Activated T-cell treated with anti-CD3 and anti-CD28 coated beads for 48 hours (primary cell): ENCODE data around the gene SLC2A5.

ENCODE experiments used
- DNase-seq: peaks from one replicate; pipeline ENCODE4 v3.0.0-alpha.2; 2020; ENCODE audit warnings: low read depth

Gene SLC2A5

DNA sequence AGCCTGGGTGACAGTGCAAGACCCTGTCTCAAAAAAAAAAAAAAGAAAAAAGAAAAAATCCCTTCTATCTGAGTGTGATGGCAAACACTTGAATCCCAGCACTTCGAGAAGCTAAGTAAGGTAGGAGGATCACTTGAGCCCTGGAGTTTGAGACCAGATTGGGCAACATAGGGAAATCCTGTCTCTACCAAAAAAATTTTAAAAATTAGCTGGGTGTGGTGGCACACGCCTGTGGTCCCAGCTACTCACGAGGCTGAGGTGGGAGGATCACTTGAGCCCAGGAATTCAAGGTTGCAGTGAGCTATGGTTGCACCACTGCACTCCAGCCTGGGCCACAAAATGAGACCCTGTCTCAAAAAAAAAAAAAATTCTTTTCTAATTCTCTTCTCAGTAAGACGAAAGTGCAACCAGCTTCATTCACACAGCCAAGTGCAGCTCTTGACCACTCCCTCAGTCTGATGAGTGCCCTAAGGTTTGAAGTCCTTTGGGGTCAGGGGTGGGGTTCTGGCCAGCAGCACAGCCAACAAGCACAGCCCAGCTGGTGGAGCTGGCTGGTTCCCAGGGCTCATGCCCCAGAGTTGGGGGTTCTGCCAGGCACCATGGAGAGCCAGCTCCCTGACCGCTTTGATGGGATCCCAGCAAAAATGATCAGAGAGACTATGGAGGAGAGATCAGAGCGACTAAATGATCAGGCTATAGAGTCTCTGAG lies 8.0 kb downstream of the SLC2A5 start:
- DNase-seq = no peak

DNA sequence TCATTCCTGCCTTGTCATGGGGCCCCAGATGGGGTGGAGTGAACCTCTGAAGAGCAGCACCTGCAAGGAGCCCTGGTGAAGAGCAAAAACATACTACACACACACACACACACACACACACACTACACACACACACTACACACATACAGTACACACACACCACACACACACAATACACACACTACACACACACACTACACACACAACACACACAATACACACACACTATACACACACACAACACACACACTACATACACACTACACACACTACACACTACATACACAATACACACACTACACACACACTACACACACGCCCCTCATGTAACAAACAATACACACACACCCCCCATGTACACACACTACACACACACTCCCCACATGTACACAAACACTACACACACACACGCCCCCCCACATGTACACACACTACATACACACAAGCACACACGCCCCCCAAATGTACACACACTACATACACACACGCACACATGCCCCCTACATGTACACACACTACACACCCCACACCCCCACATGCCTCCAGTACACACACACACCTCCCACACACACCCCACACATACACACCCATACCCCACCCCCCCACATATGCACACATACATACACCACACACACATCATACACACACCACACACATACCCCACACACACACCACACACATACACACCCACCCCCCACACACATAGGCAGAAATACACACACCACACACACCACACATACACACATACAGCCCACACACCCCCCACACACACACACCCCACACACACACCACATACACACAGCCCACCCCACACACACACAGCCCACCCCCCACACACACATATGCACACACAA lies 9.3 kb downstream of the SLC2A5 start:
- DNase-seq = no peak

DNA sequence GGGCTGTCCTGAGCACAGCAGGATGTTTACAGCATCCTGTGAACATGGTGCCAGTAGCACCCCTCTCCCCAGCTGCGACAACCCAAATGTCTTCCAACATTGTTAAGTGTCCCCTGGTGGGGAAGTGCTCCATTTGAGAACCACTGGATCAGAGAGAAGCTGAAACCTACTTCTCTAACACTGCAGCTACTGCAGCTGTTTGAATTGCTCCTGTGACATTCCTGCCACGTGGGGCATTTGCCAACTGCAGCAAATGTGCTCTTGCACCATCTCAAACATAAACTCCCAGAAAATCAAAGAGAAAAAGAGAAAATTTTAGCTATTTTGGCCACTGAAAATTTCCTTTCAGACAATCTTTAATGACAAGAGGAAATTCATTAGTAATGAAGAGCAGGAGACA lies 11.0 kb downstream of the SLC2A5 start:
- DNase-seq = no peak

DNA sequence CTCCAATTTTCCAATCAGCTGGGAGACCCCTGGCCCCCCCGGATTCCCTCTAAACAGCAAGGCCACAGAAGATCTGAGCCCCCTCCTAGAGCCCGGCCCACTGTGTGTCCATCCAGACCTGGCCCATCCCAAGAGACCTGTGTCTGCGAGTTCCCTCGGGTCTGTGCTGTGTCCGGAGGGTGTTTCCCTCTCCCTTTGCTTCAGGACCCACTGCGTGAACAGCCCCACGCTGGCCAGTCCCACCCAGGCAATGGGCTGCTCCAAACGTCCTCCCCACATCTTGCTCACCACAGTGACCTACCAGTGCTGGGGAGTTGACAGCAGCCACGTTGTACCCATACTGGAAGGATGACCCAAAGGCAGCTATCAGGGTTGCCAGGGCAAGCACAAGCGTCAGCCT lies 11.6 kb downstream of the SLC2A5 start:
- DNase-seq = no peak

DNA sequence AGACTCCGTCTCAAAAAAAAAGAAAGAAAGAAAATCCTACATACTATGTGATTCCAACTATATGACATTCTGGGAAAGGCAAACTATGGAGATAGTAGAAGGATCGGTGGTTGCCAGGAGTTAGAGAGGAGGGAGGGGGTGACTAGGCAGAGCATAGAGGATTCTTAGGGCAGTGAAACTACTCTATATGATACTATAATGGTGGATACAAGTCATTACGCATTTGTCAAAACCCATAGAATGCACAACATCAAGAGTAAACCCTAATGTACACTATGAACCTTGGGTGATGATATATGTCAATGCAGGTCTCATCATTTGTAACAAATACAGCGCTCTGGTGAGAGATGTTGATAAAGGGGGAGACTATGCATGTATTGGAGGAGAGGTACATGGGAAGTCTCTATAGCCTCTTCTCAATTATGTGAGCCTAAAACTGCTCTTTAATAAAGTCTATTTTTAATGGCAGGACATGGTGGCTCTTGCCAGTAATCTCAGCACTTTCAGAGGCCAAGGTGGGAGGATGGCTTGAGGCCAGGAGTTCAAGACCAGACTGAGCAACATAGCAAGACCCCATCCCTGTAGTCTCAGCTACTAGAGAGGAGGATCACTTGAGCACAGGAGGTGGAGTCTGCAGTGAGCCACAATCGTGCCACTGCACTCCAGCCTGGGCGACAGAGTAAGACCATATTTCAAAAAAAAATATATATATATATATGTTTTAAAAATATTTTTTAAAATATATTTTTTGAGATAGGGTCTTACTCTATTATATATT lies 17.0 kb downstream of the SLC2A5 start:
- no peak for DNase-seq

DNA sequence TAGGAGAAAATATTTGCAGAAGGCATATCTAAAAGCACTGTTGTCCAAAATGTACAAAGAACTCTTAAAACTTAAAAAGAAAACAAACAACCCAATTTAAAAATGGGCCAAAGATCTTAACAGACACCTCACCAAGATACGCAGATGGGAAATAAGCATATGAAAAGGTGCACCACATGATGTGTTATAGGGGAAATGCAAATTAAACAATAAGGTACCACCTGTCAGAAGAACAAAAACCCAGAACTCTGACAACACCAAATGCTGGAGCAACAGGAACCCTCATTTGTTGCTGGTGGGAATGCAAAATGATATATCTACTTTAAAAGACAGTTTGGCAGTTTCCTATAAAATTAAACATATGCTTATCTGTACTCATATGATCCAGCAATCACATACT lies 18.1 kb downstream of the SLC2A5 start:
- no peak for DNase-seq

DNA sequence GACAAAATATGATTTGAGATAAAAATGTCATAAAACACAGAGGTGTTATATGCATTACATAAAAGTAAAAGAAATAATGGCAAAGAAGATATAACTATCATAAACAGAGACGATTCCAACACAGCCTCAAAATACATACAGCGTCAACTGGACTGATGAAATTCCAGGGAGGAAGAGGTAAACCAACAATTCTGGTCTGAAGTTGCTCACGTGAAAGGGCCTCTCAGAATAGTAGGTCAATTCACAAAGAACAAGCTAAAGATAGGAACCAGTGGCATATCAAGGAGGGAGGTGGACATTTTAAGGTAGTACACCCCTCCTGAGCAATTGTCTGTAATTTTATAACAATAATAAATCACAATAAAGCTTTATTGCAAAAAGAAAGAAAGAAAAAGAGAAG lies 18.6 kb downstream of the SLC2A5 start:
- no peak for DNase-seq

DNA sequence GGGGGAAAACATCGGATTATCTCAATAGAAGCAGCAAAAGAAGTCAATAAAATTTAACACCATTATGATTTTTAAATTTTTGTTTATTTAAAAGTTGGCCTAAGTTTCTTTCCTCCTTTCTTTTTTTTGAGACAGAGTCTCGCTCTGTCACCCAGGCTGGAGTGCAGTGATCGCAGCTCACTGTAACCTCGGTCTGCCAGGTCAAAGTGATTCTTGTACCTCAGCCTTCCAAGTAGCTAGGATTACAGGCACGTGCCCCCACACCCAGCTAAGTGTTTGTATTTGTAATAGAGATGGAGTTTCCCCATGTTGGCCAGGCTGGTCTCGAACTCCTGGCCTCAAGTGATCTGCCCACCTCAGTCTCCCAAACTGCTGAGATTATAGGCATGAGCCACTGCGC lies 20.9 kb downstream of the SLC2A5 start:
- DNase-seq = no peak

DNA sequence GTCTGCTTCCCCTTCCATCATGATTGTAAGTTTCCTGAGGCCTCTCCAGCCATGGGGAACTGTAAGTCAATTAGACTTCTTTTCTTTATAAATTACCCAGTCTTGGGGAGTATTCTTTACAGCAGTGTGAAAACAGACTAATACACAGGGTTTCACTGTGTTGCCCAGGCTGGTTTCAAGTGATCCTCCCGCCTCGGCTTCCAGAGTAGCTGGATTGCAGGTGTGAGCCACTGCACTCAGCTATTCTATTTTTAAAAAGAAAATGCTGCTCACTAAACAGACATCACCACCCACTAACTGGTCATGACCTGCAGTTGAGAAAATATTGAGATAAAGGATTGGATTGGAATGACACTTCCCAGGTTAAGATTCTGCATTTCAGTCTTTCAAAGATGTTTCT lies 22.4 kb downstream of the SLC2A5 start:
- DNase-seq = no peak

DNA sequence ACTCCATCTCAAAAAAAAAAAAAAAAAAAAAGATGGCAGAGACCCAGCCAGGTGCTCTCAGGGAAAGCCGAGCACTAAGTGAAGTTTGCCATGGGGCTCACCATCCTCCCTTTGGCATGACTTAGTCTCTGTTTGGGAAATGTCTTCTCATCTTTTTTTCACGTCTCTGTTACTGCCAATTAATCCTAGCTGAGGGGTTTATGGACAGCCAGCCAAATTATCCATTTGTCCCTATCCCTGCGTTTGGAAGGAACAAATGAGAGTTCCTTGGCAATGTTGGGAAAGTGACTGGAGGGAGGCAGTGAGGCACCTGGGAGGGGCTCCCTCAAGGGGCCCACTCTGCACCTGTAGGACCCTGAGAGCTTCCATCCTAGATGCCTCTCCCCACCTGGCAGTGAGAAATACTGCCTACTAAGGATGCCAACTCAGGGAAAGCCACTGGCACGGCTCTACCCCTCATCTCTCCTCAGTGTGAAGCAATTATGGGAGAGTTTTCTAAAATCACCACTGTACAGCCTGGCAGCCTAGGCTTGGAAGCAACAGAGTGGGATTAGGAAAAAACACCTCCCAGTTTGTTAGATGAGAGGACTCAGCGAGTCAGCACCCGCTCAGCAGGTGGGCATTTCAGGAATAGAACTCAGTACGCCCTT lies 23.4 kb downstream of the SLC2A5 start:
- no peak for DNase-seq

DNA sequence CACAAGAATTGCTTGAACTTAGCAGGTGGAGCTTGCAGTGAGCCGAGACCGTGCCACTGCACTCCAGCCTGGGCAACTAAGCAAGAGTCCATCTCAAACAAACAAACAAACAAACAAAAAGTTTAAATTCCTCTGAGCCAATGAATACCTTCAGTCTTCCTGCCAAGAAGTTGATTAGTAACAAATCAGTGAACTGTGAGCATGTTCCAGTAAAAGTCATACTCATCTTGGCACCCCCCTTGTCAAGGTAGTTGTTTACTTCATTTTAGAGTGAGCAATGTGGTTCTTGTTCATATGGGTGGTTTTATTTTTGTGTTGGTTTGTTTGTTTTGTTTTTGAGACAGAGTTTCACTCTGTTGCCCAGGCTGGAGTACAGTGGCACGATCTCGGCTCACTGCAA lies 25.2 kb downstream of the SLC2A5 start:
- no peak for DNase-seq

DNA sequence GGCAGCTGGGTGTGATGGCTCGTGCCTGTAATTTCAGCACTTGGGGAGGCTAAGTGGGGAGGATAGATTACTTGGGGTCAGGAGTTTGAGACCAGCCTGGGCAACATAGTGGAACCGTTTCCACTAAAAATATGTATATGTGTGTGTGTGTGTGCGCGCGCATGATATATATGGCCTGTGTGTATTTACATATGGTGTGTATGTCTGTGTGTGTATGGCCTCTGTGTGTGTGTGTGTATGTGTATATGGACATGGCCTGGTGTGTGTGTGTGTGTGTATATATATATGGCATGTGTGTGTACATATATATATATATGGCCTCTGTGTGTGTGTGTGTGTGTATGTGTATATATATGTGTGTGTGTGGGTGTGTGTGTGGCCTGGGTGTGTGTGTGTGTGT lies 27.2 kb downstream of the SLC2A5 start:
- DNase-seq = no peak

DNA sequence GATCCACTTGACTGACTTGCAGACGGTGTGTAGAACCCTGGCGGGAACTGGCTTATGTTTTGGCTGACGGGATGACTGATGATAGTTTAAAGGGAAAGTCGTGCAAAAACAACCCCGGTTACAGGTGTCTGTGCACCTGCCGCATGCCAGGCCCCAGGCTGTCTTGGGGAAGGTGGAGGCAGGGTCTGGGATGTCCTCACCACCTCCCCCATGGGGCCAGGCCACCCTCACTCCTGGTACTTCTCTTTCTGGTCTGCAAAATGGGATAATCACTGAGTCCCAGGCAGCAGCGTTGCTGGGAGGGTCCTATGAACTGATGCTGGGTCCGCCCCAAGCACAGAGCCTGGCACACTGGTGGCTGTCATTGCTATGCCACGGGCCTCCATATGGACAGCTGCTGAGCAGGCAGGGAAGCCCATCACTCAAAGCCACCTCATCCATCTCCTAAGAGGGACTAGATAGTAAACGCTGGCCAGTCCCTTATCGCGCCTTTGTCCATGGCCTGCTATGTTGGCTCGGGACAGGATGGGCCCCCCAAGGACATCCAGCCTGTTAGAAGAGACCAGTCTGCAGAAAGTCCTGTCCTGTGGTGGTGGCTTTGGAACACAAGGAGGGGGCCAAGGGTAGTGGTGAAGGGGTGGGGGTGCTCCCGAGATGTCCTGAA lies 28.2 kb downstream of the SLC2A5 start:
- no peak for DNase-seq

DNA sequence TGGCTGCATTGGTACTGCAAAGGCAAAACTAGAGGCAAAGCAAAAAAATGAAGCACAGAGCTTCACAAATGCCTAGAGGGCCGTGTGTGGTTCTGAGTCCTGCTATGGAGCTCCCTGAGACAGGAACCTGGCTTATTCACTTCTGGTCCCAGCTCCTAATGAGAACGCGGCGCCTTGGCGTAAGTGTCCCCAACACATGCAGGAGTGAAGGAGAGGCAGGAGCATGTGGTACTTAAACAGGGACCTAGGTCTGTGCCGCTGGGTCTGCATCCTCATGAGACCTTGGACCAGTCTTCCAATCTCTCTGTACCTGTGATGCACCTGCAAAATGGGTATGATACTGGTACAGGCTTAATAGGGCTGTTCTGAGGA lies 28.8 kb downstream of the SLC2A5 start:
- DNase-seq = no peak

DNA sequence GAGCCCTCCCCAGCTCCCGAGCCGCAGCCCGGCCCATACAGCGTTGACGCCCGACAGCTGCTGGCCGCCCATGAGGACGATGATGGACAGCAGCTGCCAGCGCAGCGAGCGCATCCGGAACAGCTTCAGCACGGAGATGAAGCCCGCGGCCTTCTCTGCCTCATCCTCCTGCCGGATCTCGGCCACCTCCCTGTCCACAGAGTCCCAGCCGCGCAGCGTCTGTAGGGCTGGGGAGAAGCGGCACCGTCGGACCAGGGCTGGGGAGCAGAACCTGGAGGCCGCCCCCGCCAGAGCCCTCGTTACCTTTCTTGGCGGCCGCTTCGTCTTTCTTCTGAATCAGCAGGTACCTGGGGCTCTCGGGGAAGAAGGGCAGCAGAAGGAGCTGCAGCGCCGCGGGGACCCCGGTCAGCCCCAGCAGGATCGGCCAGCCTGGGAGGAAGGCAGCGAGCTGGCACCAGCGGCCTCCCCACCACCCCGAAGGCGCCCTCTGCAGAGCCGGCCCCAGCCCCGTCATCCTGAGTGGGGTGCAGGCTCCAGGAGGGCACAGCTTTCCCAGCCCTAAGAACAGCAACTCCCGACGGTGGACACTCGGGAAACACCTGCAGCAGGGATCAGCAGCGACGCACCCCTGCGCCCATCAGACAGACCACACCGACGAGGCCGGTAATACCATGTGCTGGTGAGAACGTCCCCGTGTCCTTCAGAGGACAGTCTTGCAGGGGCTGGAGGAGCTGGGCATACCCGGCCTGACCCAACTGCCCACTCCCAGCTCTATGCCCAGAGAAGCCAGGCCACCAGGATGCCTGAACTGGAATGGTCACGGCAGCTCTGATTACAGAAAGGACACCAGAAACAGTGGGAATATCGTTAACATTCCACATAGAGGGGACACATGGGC lies 29.4 kb downstream of the SLC2A5 start:
- no peak for DNase-seq

DNA sequence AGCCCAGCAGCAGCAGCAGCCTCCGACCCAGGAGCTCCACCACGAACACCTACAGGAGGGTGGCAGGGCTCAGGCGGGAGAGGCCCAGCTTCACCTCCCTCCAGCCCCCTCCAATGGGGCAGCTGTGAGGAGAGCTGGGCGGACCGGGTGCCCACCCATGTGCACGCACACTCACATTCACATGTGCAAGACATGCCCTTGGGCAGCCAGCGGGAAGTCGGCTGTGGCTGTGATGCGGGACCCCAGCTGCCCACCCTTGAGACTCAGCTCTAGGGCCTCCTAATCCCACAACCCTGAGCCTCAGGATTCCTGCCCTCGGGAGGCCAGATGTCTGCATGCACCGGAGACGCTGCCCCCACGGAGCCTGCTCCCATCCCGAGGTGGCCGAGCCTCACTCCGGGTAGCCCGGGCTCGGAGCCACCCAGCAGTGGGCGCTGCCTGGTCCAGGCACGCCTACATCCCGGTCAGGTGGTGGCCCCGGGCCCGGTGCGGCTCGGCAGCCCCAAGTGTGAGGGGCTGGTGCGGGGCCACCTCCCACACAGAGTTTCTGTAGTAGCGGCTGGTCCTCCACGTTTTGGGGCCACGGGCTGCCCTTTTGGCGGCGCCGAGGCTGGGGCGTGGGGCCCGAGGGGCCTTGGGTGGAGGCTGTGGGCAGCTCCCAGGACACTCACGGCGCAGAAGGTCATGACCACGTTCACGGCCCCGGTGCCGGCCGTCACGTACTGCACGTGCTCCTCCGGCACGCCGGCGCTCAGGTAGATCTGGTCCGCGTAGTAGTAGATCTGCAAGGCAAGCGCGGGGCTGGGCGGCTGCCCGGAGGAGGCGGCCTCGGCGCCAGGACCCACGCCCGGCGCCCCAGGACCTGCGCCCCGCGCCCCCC lies 30.3 kb downstream of the SLC2A5 start:
- DNase-seq = no peak

DNA sequence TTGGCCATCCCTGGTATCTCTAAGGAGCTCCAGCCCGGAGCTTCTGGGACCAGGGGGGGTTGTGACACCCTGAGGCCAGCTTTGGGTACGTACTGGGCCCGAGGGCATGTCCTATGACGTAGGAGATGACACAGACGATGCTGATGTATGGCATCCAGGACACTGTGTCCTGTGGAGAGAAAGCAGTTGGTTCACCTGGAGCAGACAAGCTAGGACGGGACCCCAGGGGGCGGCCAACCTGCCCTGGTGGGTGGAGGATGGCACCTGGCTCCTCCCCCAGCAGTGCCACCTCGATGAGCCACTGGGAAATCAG lies 31.1 kb downstream of the SLC2A5 start:
- no peak for DNase-seq

DNA sequence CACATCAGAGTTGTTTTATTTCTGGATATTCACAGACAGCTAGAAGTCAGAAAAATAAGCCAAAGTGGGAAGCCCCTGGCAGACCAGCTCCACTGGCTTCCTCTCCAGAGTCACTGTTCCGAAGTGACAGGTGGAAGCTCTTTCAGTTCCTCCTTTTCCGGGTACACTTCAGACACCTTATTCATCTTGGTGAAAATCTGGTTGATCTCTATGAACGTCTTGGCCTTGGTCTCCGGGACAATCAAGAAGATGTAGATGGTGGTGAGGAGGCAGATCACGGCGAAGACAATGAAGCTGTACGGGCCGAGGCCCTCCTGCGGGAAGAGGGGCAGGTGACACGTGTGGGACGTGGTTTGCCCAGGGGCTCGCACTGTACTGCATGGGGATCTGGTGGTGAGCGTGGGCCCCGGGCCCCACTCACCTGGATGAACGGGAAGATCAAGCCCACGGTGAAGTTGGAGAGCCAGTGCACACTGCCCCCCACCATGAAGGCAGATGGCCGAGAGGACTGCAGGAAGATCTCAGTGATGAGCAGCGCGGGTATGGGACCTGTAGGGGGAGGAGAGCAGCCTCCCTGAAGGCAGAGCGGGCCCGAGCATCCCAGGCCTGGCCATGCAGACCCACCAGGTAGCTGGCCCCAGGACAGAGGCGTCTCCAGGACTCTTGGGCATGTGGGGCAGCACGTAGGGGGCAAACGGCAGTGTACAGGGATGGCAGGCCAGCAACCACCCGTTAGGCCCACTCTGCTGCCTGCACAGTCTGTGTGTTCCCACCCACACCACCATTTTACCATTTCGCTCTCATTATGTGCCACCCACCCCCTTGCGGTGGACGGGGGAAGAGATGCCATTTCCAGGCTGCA lies 31.7 kb downstream of the SLC2A5 start:
- DNase-seq = no peak

DNA sequence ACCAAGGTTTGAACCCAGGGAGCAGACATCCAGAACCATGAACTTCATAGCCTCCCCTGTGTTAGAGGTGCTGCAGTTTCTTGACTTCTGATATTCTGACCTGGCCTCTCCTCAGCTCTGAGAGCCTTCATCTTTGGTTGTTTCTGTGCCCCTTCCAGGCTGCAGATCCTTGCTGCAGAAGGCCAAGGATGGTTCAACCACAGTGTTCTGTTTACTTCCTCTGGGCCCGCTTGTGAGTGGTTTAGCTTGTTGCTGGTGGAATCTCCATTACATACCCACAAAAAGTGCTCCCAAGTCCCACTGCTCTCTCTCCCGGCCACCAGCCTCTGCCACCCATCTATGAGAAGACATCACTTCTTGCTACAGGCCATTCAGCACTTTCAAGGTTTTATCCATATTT lies 34.2 kb downstream of the SLC2A5 start:
- no peak for DNase-seq
